ENCODE measurements around the gene NGEF.

Gene NGEF

GRCh38 chr2:232979871-232980461, 33.1 kb downstream of the NGEF start:
- H3K4me3 ChIP-seq (replicated peaks; ENCODE audit: low read depth, low read length) = no peak overlapping the region
- TF ChIP-seq CTCF (IDR thresholded peaks at IDR 0.05; ENCODE audit: low read depth, low read length, missing control alignments) = peak; percentile 24
- DNase-seq (ENCODE audit: extremely low read depth, low read depth) = no peak

GRCh38 chr2:232977438-232977971, 35.6 kb downstream of the NGEF start:
- DNase-seq (ENCODE audit: extremely low read depth, low read depth) = no peak
- no peak overlapping the region for H3K4me3 ChIP-seq (replicated peaks; ENCODE audit: low read depth, low read length)
- TF ChIP-seq CTCF (IDR thresholded peaks at IDR 0.05; ENCODE audit: low read depth, low read length, missing control alignments) = no peak

DNA sequence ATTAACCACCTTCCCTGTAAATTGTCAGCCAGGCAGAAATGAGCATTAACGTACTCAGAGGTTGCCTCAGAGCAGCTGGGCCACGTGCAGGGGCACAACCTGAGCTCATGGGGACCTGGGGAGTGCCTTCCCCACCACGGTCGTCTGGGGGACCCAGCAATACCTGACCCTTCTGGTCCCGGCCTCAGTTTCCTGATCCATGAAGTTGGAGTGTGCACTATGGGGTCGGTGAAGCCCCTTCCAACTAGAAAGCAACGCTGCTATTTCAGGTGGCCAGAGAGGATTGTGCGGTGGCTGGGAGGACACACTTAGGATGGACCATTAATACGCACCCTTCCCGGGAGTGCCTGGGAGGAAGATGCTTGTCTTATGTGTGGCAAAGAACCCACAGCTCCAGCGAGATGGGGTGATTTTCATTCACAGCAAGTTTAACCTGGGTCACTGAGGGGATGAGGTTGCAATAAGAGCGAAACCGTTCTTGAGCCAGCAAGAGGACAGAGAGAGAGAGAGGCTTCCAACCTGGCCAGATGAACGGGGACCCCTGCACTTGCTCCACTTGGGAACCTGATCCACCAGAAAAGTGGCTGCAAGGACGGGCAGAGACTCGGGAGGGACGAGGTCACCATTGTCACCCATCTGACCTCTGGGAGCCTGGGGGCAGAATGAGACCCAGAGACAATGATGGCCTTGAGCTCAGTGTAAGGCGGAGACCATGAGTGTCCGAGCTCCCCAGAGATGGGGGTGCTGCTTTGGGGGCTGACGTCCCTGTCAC, 36.2 kb downstream of the NGEF start:
- TF ChIP-seq CTCF (IDR thresholded peaks at IDR 0.05; ENCODE audit: low read depth, low read length, missing control alignments) = no peak
- no peak overlapping the region for H3K4me3 ChIP-seq (replicated peaks; ENCODE audit: low read depth, low read length)
- no peak for DNase-seq (ENCODE audit: extremely low read depth, low read depth)

- no peak for TF ChIP-seq CTCF (IDR thresholded peaks at IDR 0.05; ENCODE audit: low read depth, low read length, missing control alignments)
- DNase-seq (ENCODE audit: extremely low read depth, low read depth) = no peak
- no peak overlapping the region for H3K4me3 ChIP-seq (replicated peaks; ENCODE audit: low read depth, low read length)
These were observed 36.9 kb downstream of the NGEF start for GRCh38 chr2:232976176-232976575.

GRCh38 chr2:232974396-232974795, 38.7 kb downstream of the NGEF start:
- no peak for DNase-seq (ENCODE audit: extremely low read depth, low read depth)
- no peak overlapping the region for H3K4me3 ChIP-seq (replicated peaks; ENCODE audit: low read depth, low read length)

DNA sequence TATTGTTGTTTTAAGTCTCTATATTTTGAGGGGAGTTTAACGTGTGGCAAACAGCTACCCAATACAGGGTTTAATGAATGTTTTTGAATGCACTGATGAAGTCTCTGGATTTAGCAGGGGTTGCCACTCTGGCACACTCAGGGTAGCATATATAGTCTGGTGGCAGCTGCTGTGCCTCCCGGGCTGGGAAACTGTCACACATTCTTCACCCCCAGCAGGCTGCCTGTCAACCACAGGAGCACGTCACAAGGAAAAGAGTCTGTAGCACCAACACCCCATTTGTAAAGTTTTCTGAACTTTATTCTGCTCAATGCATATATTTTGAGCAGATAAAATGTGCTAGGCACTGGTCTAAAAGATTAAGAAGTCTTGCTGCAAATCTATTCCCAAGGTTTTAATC, 39.3 kb downstream of the NGEF start:
- H3K4me3 ChIP-seq (replicated peaks; ENCODE audit: low read depth, low read length) = no peak overlapping the region
- no peak for DNase-seq (ENCODE audit: extremely low read depth, low read depth)
- TF ChIP-seq CTCF (IDR thresholded peaks at IDR 0.05; ENCODE audit: low read depth, low read length, missing control alignments) = no peak

More at GRCh38 chr2:232974396-232974795, 38.7 kb downstream of the NGEF start:
- TF ChIP-seq CTCF (IDR thresholded peaks at IDR 0.05; ENCODE audit: low read depth, low read length, missing control alignments) = no peak
